ENCODE results near the gene IQCF6.

The IQCF6 gene

GRCh38 chr3:51779137-51779536, at the start of gene IQCF6:
IQCF6 (minus strand) TSS chr3:51779237; CDS start chr3:51779224, 13 bp downstream.
- H3K36me3 ChIP-seq (ENCODE audit: control insufficient read depth, insufficient read depth, low read length) = no peaks in the 10 kb centered on the region
- no peaks in the 10 kb centered on the region; the same call in none of the 2 replicates for H3K27me3 ChIP-seq (replicated peaks; ENCODE audit: control insufficient read depth, insufficient read depth, low read length)

GRCh38 chr3:51828297-51828696, 49.3 kb upstream of the IQCF6 start:
- Histone ChIP-seq H3K27me3 (replicated peaks; ENCODE audit: control insufficient read depth, insufficient read depth, low read length) (no peaks in the 10 kb centered on the region; the same call in 1 of the 2 replicates), H3K36me3 (ENCODE audit: control insufficient read depth, insufficient read depth, low read length) (no peaks in the 10 kb centered on the region), H3K4me3 (replicated peaks; ENCODE audit: low read depth, low read length) (no peak overlapping the region)
- no peak for TF ChIP-seq CTCF (IDR thresholded peaks at IDR 0.05; ENCODE audit: insufficient read depth, low read length, poor library complexity, severe bottlenecking)
- DNase-seq (ENCODE audit: extremely low read depth, insufficient read length) = no peak

More at GRCh38 chr3:51779137-51779536, at the start of gene IQCF6:
- H3K4me3 ChIP-seq (replicated peaks; ENCODE audit: low read depth, low read length) = no peak within 1 kb of the TSS
- DNase-seq (ENCODE audit: extremely low read depth, insufficient read length) = no peak
- no peak for TF ChIP-seq CTCF (IDR thresholded peaks at IDR 0.05; ENCODE audit: insufficient read depth, low read length, poor library complexity, severe bottlenecking)

- TF ChIP-seq CTCF (IDR thresholded peaks at IDR 0.05; ENCODE audit: insufficient read depth, low read length, poor library complexity, severe bottlenecking) = peak; percentile 42
- H3K36me3 ChIP-seq (ENCODE audit: control insufficient read depth, insufficient read depth, low read length) = no peaks in the 10 kb centered on the region
- DNase-seq (ENCODE audit: extremely low read depth, insufficient read length) = no peak
- H3K27me3 ChIP-seq (replicated peaks; ENCODE audit: control insufficient read depth, insufficient read depth, low read length) = no peaks in the 10 kb centered on the region
- no peak overlapping the region for H3K4me3 ChIP-seq (replicated peaks; ENCODE audit: low read depth, low read length)
These were observed 40.8 kb upstream of the IQCF6 start for GRCh38 chr3:51819709-51820406.

- no peaks in the 10 kb centered on the region for H3K36me3 ChIP-seq (ENCODE audit: control insufficient read depth, insufficient read depth, low read length)
- TF ChIP-seq CTCF (IDR thresholded peaks at IDR 0.05; ENCODE audit: insufficient read depth, low read length, poor library complexity, severe bottlenecking) = no peak
- no peaks in the 10 kb centered on the region for H3K27me3 ChIP-seq (replicated peaks; ENCODE audit: control insufficient read depth, insufficient read depth, low read length)
- H3K4me3 ChIP-seq (replicated peaks; ENCODE audit: low read depth, low read length) = no peak overlapping the region
- DNase-seq (ENCODE audit: extremely low read depth, insufficient read length) = no peak
These were observed 40.1 kb upstream of the IQCF6 start for GRCh38 chr3:51819151-51819550.

GRCh38 chr3:51817375-51817774, 38.3 kb upstream of the IQCF6 start:
- no peaks in the 10 kb centered on the region for H3K36me3 ChIP-seq (ENCODE audit: control insufficient read depth, insufficient read depth, low read length)
- no peak overlapping the region for H3K4me3 ChIP-seq (replicated peaks; ENCODE audit: low read depth, low read length)
- TF ChIP-seq CTCF (IDR thresholded peaks at IDR 0.05; ENCODE audit: insufficient read depth, low read length, poor library complexity, severe bottlenecking) = no peak
- DNase-seq (ENCODE audit: extremely low read depth, insufficient read length) = no peak
- no peaks in the 10 kb centered on the region for H3K27me3 ChIP-seq (replicated peaks; ENCODE audit: control insufficient read depth, insufficient read depth, low read length)
